Heart left ventricle (tissue), 13 donors: ENCODE measurements around the gene RBM20.

Experiments used
- POLR2A ChIP-seq, 2 donors: fragments of 450-650 bp; IDR thresholded peaks; one replicate each; pipeline ENCODE4 v1.6.1; 2017; ENCODE audit warnings: antibody characterized with exemption in 2 of 2, mild to moderate bottlenecking in 2 of 2, moderate library complexity in 2 of 2
- TF ChIP-seq, protein P1 (sequence below), 12 donors: fragments of 200-600 bp; sonication (generic) in 4 of 12; IDR thresholded peaks; one replicate each; pipeline versions ENCODE4 v1.5.0 to v1.8.0; 2018 to 2022; ENCODE audit warnings: antibody characterized with exemption in 12 of 12, mild to moderate bottlenecking in 5 of 12
- donor health status: ischemic (EF 13 %, LVEDD 7.1; RV severe dilation, severe dysfunction).
- donor health status: DM: no; HTN: yes; CAD: no.
- donor health status: DM: no; HTN: no; CAD: no.
- donor health status: ischemic (EF 25% LVEDD 6.9; RV normal size, moderate dysfunction).
- donor health status: ischemic (EF 25% LVEDD 5.7; RV mildly dilated, moderate dysfunction).
- donor health status: ischemic (EF 35%, LVEDD 5.7; RV mildly dilated, moderate dysfunction).
- donor health status: nonischemic (EF 11% LVEDD 7.7; RV severe dilation, severe dysfunction).
- donor health status: DM: yes; HTN: yes; CAD: no.
- donor health status: PGD.
- donor health status: ischemic (EF 29% LVEDD 5.4; RV normal size, mild dysfunction).
- donor health status: nonischemic (EF 23%, LVEDD 6.1; RV moderate dilation, normal function).

- TF ChIP-seq POLR2A (IDR thresholded peaks at IDR 0.05): no peak
- TF ChIP-seq, protein P1, sequence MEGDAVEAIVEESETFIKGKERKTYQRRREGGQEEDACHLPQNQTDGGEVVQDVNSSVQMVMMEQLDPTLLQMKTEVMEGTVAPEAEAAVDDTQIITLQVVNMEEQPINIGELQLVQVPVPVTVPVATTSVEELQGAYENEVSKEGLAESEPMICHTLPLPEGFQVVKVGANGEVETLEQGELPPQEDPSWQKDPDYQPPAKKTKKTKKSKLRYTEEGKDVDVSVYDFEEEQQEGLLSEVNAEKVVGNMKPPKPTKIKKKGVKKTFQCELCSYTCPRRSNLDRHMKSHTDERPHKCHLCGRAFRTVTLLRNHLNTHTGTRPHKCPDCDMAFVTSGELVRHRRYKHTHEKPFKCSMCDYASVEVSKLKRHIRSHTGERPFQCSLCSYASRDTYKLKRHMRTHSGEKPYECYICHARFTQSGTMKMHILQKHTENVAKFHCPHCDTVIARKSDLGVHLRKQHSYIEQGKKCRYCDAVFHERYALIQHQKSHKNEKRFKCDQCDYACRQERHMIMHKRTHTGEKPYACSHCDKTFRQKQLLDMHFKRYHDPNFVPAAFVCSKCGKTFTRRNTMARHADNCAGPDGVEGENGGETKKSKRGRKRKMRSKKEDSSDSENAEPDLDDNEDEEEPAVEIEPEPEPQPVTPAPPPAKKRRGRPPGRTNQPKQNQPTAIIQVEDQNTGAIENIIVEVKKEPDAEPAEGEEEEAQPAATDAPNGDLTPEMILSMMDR (IDR thresholded peaks at IDR 0.05): no peak
These were observed 135.4 kb downstream of the RBM20 start for GRCh38 chr10:110779489-110779888.
